Posterior cingulate gyrus (tissue), 11 donors: Measurements from ENCODE around the gene CPSF3.

Experiments
- DNase-seq, 10 donors: peaks; one replicate each; pipeline versions ENCODE4 v3.0.0 to v3.0.0-alpha.2; 2020 to 2021; ENCODE audit warnings: mixed read lengths in 3 of 10
- intact Hi-C: fragments of 100-400 bp; cut with DNase I; formaldehyde crosslinking; loops from one replicate; pipeline ENCODE4 v1.15.1; 2023

Gene CPSF3

GRCh38 chr2:9461079-9461478 lies 37.6 kb downstream of the CPSF3 start:
- DNase-seq: no peak
- intact Hi-C loops: no loop called here

GRCh38 chr2:9462313-9462712 lies 38.9 kb downstream of the CPSF3 start:
- intact Hi-C loops: no loop called here
- no peak for DNase-seq

- no peak for DNase-seq
- intact Hi-C loops: no loop called here
Observed at GRCh38 chr2:9462886-9463697, 39.6 kb downstream of the CPSF3 start.

GRCh38 chr2:9463698-9464034 lies 40.2 kb downstream of the CPSF3 start:
- DNase-seq: no peak
- intact Hi-C loops: no loop called here

- no peak for DNase-seq
- intact Hi-C loops: no loop called here
Observed at GRCh38 chr2:9465170-9465569, 41.7 kb downstream of the CPSF3 start.

- intact Hi-C loops: no loop called here
- DNase-seq: no peak
Observed at GRCh38 chr2:9466147-9466683, 42.8 kb downstream of the CPSF3 start.

- DNase-seq: no peak
- intact Hi-C loops: no loop called here
Observed at GRCh38 chr2:9467687-9468086, 44.2 kb downstream of the CPSF3 start.

- intact Hi-C loops: loop anchor here (10.0 kb wide), 1 partner anchor 326 kb away; no protein-coding TSS in a partner anchor
- DNase-seq: no peak
Observed at GRCh38 chr2:9471206-9471605, 47.8 kb downstream of the CPSF3 start.

GRCh38 chr2:9472511-9472910 lies 49.1 kb downstream of the CPSF3 start:
- DNase-seq: no peak
- intact Hi-C loops: loop anchor here (10.0 kb wide), 1 partner anchor 328 kb away; no protein-coding TSS in a partner anchor

- no peak for DNase-seq
- intact Hi-C loops: loop anchor here (10.0 kb wide), 1 partner anchor 329 kb away; no protein-coding TSS in a partner anchor
Observed at GRCh38 chr2:9473308-9473984, 50.0 kb downstream of the CPSF3 start.

GRCh38 chr2:9473985-9474360 lies 50.5 kb downstream of the CPSF3 start:
- intact Hi-C loops: loop anchor here (1.0 to 10.0 kb wide), 3 partner anchors 51 to 329 kb away; partner anchors contain the start of genes ADAM17, CPSF3 and ITGB1BP1
- peak; percentile 45 to 94 (median 76) for DNase-seq

- intact Hi-C loops: loop anchor here (1.0 to 10.0 kb wide), 3 partner anchors 51 to 330 kb away; partner anchors contain the start of genes ADAM17, CPSF3 and ITGB1BP1
- peak; percentile 53 to 96 (median 72) for DNase-seq
Observed at GRCh38 chr2:9474361-9475057, 51.1 kb downstream of the CPSF3 start, which contains the start of gene IAH1. Gene IAH1, plus strand, starts transcription at chr2:9474551. Its CDS starts 16 bp downstream, at chr2:9474567.

- intact Hi-C loops: loop anchor here (10.0 kb wide), 1 partner anchor 333 kb away; no protein-coding TSS in a partner anchor
- DNase-seq: no peak
Observed at GRCh38 chr2:9477914-9478313, 54.5 kb downstream of the CPSF3 start.

- no peak for DNase-seq
- intact Hi-C loops: loop anchor here (10.0 kb wide), 1 partner anchor 334 kb away; no protein-coding TSS in a partner anchor
Observed at GRCh38 chr2:9478526-9478925, 55.1 kb downstream of the CPSF3 start.

- intact Hi-C loops: no loop called here
- no peak for DNase-seq
Observed at GRCh38 chr2:9480157-9480556, 56.7 kb downstream of the CPSF3 start.

- DNase-seq: no peak
- intact Hi-C loops: no loop called here
Observed at GRCh38 chr2:9483107-9483506, 59.7 kb downstream of the CPSF3 start.

- intact Hi-C loops: no loop called here
- no peak for DNase-seq
Observed at GRCh38 chr2:9484533-9484932, 61.1 kb downstream of the CPSF3 start.

- intact Hi-C loops: no loop called here
- no peak for DNase-seq
Observed at GRCh38 chr2:9488583-9489547, 65.4 kb downstream of the CPSF3 start.

- DNase-seq: no peak
- intact Hi-C loops: no loop called here
Observed at GRCh38 chr2:9490789-9491188, 67.3 kb downstream of the CPSF3 start.
